Gastrocnemius medialis (tissue), 4 donors: Measurements from ENCODE around the gene USP12.

Source experiments
- POLR2A ChIP-seq, 2 donors: fragments of 450-650 bp; IDR thresholded peaks; one replicate each; pipeline ENCODE4 v1.6.1; 2017; ENCODE audit warnings: antibody characterized with exemption in 2 of 2, mild to moderate bottlenecking in 2 of 2, moderate library complexity in 2 of 2
- TF ChIP-seq, protein P1 (sequence below), 5 experiments: fragments of 450-650 bp in 3 of 5; fragments of 200-600 bp in 2 of 5; sonication (generic) in 2 of 5; IDR thresholded peaks in 4 of 5; conservative IDR thresholded peaks in 1 of 5; 1 replicate in 4 of 5; 2 replicates in 1 of 5; pipeline ENCODE4 v1.5.1; 2016 to 2019; ENCODE audit warnings: antibody characterized with exemption in 5 of 5, mild to moderate bottlenecking in 3 of 5, moderate library complexity in 3 of 5

DNA sequence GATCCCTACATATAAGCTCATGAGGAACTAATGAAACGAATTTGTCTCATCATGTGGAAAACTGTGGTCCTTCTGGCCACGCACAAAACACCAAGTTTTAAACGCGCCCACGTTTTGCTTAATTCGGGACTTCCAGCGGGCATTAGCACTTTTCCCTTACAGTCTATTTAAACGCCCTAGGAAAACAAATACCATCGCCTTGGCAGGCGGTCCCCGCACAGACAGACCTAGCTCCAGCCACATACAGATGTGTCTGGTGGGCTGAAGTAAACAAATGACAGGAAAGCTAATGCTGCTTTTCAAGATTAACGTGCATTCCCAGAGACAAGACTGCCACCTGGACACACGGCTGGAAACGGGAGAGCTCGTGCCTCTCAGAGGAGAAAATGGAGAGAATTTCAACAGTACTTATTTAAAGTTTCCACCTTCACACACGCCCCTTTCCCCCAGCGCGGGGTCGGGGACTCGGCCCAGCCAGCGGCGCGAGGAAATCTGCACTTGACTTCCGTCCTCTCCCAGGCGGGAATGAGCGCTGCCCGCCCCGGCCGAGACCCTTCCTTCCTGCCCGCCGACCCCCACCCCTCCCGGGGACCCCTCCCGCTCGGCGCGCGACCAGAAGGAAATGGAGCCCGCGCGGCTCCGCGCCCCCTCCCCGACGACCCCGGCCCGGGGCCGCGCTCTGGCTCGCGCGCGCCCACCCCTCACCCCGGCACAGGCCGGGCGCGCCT, 931 bp downstream of the USP12 start:
- TF ChIP-seq, protein P1, sequence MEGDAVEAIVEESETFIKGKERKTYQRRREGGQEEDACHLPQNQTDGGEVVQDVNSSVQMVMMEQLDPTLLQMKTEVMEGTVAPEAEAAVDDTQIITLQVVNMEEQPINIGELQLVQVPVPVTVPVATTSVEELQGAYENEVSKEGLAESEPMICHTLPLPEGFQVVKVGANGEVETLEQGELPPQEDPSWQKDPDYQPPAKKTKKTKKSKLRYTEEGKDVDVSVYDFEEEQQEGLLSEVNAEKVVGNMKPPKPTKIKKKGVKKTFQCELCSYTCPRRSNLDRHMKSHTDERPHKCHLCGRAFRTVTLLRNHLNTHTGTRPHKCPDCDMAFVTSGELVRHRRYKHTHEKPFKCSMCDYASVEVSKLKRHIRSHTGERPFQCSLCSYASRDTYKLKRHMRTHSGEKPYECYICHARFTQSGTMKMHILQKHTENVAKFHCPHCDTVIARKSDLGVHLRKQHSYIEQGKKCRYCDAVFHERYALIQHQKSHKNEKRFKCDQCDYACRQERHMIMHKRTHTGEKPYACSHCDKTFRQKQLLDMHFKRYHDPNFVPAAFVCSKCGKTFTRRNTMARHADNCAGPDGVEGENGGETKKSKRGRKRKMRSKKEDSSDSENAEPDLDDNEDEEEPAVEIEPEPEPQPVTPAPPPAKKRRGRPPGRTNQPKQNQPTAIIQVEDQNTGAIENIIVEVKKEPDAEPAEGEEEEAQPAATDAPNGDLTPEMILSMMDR (IDR thresholded peaks at IDR 0.05 in 4 of 5, conservative IDR thresholded peaks at IDR 0.05 in 1 of 5): no peak
- peak; percentile 13 to 35 for TF ChIP-seq POLR2A (IDR thresholded peaks at IDR 0.05)
